Measurements from ENCODE around the gene DNASE1L1.

GRCh38 chrX:154436983-154437752, 28.1 kb upstream of the DNASE1L1 start, which contains the start of gene GDI1:
- no peak for TF ChIP-seq CTCF (IDR thresholded peaks at IDR 0.05; ENCODE audit: low read length)
- no peak for TF ChIP-seq EZH2 (optimal IDR thresholded peaks at IDR 0.05; ENCODE audit: low read depth, low read length)
- no peak for TF ChIP-seq EZH2phosphoT487 (IDR thresholded peaks at IDR 0.05; ENCODE audit: low read length)

Measured in MM.1S (cell line).